CD8-positive, alpha-beta memory T cell (primary cell): ENCODE data around the gene ZBTB33. TPM values are rescaled to one million over a fixed set of nuclear protein-coding genes. Genes with fewer than 3 reads are reported as not detected.

Experiments
- CTCF ChIA-PET: fragments of 350-600 bp; sonication (Branson Sonifier 250); formaldehyde crosslinking; loops from one replicate; lab custom pipeline; 2021; ENCODE audit warnings: antibody characterized with exemption; lab: Charles Lee
- POLR2A ChIA-PET: fragments of 350-600 bp; sonication (Branson Sonifier 250); formaldehyde crosslinking; loops from one replicate; lab custom pipeline; 2021; ENCODE audit warnings: antibody characterized with exemption; lab: Charles Lee
- DNase-seq, 5 donors: peaks; one replicate each; pipeline versions ENCODE4 v3.0.0 to v3.0.0-alpha.2; 2020 to 2022; ENCODE audit warnings: mixed read lengths in 1 of 5
- H3K27ac ChIP-seq: one replicate; pipeline ENCODE4 v1.7.0; 2013; ENCODE audit warnings: low read depth, mild to moderate bottlenecking, low read length, moderate library complexity
- H3K27me3 ChIP-seq: 2 replicates; pipeline ENCODE4 v1.7.0; 2013; ENCODE audit warnings: low read length, mild to moderate bottlenecking; ENCODE audit not compliant: insufficient read depth, poor library complexity, severe bottlenecking
- H3K36me3 ChIP-seq: 2 replicates; pipeline ENCODE4 v1.7.0; 2013; ENCODE audit warnings: mild to moderate bottlenecking, low read length, moderate library complexity; ENCODE audit not compliant: insufficient read depth
- H3K4me1 ChIP-seq: 2 replicates; pipeline ENCODE4 v1.7.0; 2013; ENCODE audit warnings: mild to moderate bottlenecking, low read length, moderate library complexity; ENCODE audit not compliant: insufficient read depth
- H3K4me3 ChIP-seq: 2 replicates; pipeline ENCODE4 v1.7.0; 2013; ENCODE audit warnings: mild to moderate bottlenecking, low read length
- H3K9me3 ChIP-seq: 2 replicates; pipeline ENCODE4 v1.7.0; 2013; ENCODE audit warnings: mild to moderate bottlenecking, low read length
- H3K27ac Mint-ChIP-seq, 8 donors: one replicate each; pipeline ENCODE4 v1.8.0; 2020 to 2021; ENCODE audit warnings: mixed read lengths in 8 of 8, mild to moderate bottlenecking in 6 of 8, inconsistent platforms in 3 of 8, moderate library complexity in 3 of 8
- H3K27me3 Mint-ChIP-seq, 2 donors: one replicate each; pipeline ENCODE4 v1.8.0; 2020 to 2021; ENCODE audit warnings: mixed read lengths in 2 of 2, mild to moderate bottlenecking in 1 of 2, moderate library complexity in 1 of 2
- H3K36me3 Mint-ChIP-seq, 3 donors: one replicate each; pipeline ENCODE4 v1.8.0; 2020 to 2021; ENCODE audit warnings: mixed read lengths in 3 of 3, inconsistent platforms in 1 of 3, mild to moderate bottlenecking in 1 of 3
- H3K4me1 Mint-ChIP-seq, 3 donors: one replicate each; pipeline ENCODE4 v1.8.0; 2020 to 2021; ENCODE audit warnings: mixed read lengths in 3 of 3, inconsistent platforms in 1 of 3, mild to moderate bottlenecking in 1 of 3
- H3K4me3 Mint-ChIP-seq, 7 donors: one replicate each; pipeline ENCODE4 v1.8.0; 2020 to 2021; ENCODE audit warnings: mixed read lengths in 7 of 7, mild to moderate bottlenecking in 6 of 7, moderate library complexity in 4 of 7, inconsistent platforms in 2 of 7
- H3K9me3 Mint-ChIP-seq, 5 donors: one replicate each; pipeline ENCODE4 v1.8.0; 2020 to 2022; ENCODE audit warnings: mixed read lengths in 5 of 5, mild to moderate bottlenecking in 3 of 5, moderate library complexity in 2 of 5, inconsistent platforms in 1 of 5
- polyA plus RNA-seq: library from polyadenylated mRNA; unstranded; fragments of 300-500 nt; fragmentation: Illumina TruSeq; gene quantifications from one replicate; pipeline ENCODE4 v1.2.3, GENCODE V29; 2021
- total RNA-seq, 2 experiments: library from RNA; stranded (reverse); gene quantifications; one replicate each; pipeline ENCODE4 v1.2.3, GENCODE V29; 2021

Gene ZBTB33
- total and polyA plus RNA-seq, 3 experiments from 2014 or later, result 12.5 to 16.8 (median 16.4) TPM

- Mint-ChIP-seq H3K36me3 (no peaks in the 10 kb centered on the region), H3K9me3 (peaks cover 0 to 1% (median 0%) of the 10 kb centered on the region in 5 donors), H3K27me3 (peaks cover 1 to 5% of the 10 kb centered on the region in 2 donors), H3K4me1 (no peaks in the 10 kb centered on the region), H3K4me3 (no peak overlapping the region), H3K27ac (no peak overlapping the region)
- Histone ChIP-seq H3K36me3 (no peaks in the 10 kb centered on the region), H3K4me3 (no peak overlapping the region), H3K9me3 (no peaks in the 10 kb centered on the region), H3K27me3 (no peaks in the 10 kb centered on the region), H3K4me1 (no peaks in the 10 kb centered on the region), H3K27ac (no peak overlapping the region)
- CTCF ChIA-PET, result interaction anchor here (1.3 kb wide), 1 partner anchor 22 kb away, joined by 3 read pairs; no protein-coding TSS in a partner anchor
- DNase-seq, result no peak
- POLR2A ChIA-PET, result no interaction called here
These were observed 37.0 kb downstream of the ZBTB33 start for GRCh38 chrX:120287513-120288112.

GRCh38 chrX:120290107-120290506 lies 39.5 kb downstream of the ZBTB33 start:
- Mint-ChIP-seq H3K9me3 (no peaks in the 10 kb centered on the region), H3K4me3 (no peak overlapping the region), H3K27me3 (no peaks in the 10 kb centered on the region), H3K36me3 (no peaks in the 10 kb centered on the region), H3K27ac (no peak overlapping the region), H3K4me1 (peaks cover 9 to 15% (median 10%) of the 10 kb centered on the region in 3 donors)
- H3K27ac ChIP-seq, result no peak overlapping the region
- no peak for DNase-seq
- H3K36me3 ChIP-seq, result no peaks in the 10 kb centered on the region
- no peaks in the 10 kb centered on the region for H3K27me3 ChIP-seq
- CTCF ChIA-PET, result no interaction called here
- no peak overlapping the region for H3K4me3 ChIP-seq
- POLR2A ChIA-PET, result no interaction called here
- H3K4me1 ChIP-seq, result peaks cover 8% of the 10 kb centered on the region
- no peaks in the 10 kb centered on the region for H3K9me3 ChIP-seq

GRCh38 chrX:120291211-120291610 lies 40.6 kb downstream of the ZBTB33 start:
- H3K4me3 ChIP-seq, result no peak overlapping the region
- no peak overlapping the region for H3K27ac ChIP-seq
- no peaks in the 10 kb centered on the region for H3K9me3 ChIP-seq
- ChIA-PET CTCF (no interaction called here), POLR2A (no interaction called here)
- Mint-ChIP-seq H3K36me3 (no peaks in the 10 kb centered on the region), H3K27me3 (no peaks in the 10 kb centered on the region), H3K4me1 (peaks cover 12 to 23% (median 15%) of the 10 kb centered on the region in 3 donors), H3K4me3 (no peak overlapping the region), H3K27ac (no peak overlapping the region), H3K9me3 (no peaks in the 10 kb centered on the region)
- no peaks in the 10 kb centered on the region for H3K27me3 ChIP-seq
- no peak for DNase-seq
- no peaks in the 10 kb centered on the region for H3K36me3 ChIP-seq
- H3K4me1 ChIP-seq, result peaks cover 11% of the 10 kb centered on the region

GRCh38 chrX:120293015-120293414 lies 42.4 kb downstream of the ZBTB33 start:
- Mint-ChIP-seq H3K36me3 (no peaks in the 10 kb centered on the region), H3K4me3 (no peak overlapping the region), H3K9me3 (no peaks in the 10 kb centered on the region), H3K27me3 (no peaks in the 10 kb centered on the region), H3K4me1 (peaks cover 12 to 23% (median 15%) of the 10 kb centered on the region in 3 donors), H3K27ac (peak overlapping the region in 1 of 8 donors; percentile 23)
- H3K4me3 ChIP-seq, result no peak overlapping the region
- CTCF ChIA-PET, result no interaction called here
- H3K4me1 ChIP-seq, result peaks cover 11% of the 10 kb centered on the region
- H3K36me3 ChIP-seq, result no peaks in the 10 kb centered on the region
- DNase-seq, result no peak
- no peaks in the 10 kb centered on the region for H3K27me3 ChIP-seq
- POLR2A ChIA-PET, result no interaction called here
- H3K9me3 ChIP-seq, result no peaks in the 10 kb centered on the region
- no peak overlapping the region for H3K27ac ChIP-seq

GRCh38 chrX:120294651-120295050 lies 44.0 kb downstream of the ZBTB33 start:
- H3K4me3 Mint-ChIP-seq, result peak overlapping the region in 2 of 7 donors; percentile 15 to 29
- no peaks in the 10 kb centered on the region for H3K36me3 Mint-ChIP-seq
- H3K27me3 Mint-ChIP-seq, result peaks cover 0 to 4% of the 10 kb centered on the region in 2 donors
- Histone ChIP-seq H3K27ac (no peak overlapping the region), H3K27me3 (no peaks in the 10 kb centered on the region), H3K4me1 (peaks cover 11% of the 10 kb centered on the region), H3K9me3 (no peaks in the 10 kb centered on the region), H3K4me3 (no peak overlapping the region), H3K36me3 (no peaks in the 10 kb centered on the region)
- ChIA-PET CTCF (no interaction called here), POLR2A (interaction anchor here (0.7 kb wide), 1 partner anchor 1007 kb away, joined by 4 read pairs; no protein-coding TSS in a partner anchor)
- H3K27ac Mint-ChIP-seq, result peak overlapping the region in 7 of 8 donors; percentile 2 to 89 (median 32)
- no peak for DNase-seq
- H3K9me3 Mint-ChIP-seq, result no peaks in the 10 kb centered on the region
- peaks cover 12 to 23% (median 15%) of the 10 kb centered on the region in 3 donors for H3K4me1 Mint-ChIP-seq

GRCh38 chrX:120297923-120298322 lies 47.3 kb downstream of the ZBTB33 start:
- Mint-ChIP-seq H3K27ac (peak overlapping the region in 1 of 8 donors; percentile 48), H3K27me3 (peaks cover 0 to 4% of the 10 kb centered on the region in 2 donors), H3K4me1 (peaks cover 32 to 42% (median 37%) of the 10 kb centered on the region in 3 donors), H3K36me3 (no peaks in the 10 kb centered on the region), H3K4me3 (no peak overlapping the region), H3K9me3 (no peaks in the 10 kb centered on the region)
- H3K4me1 ChIP-seq, result peaks cover 26% of the 10 kb centered on the region
- no peak overlapping the region for H3K4me3 ChIP-seq
- H3K27ac ChIP-seq, result no peak overlapping the region
- no peaks in the 10 kb centered on the region for H3K27me3 ChIP-seq
- no peak for DNase-seq
- POLR2A ChIA-PET, result no interaction called here
- H3K36me3 ChIP-seq, result no peaks in the 10 kb centered on the region
- no peaks in the 10 kb centered on the region for H3K9me3 ChIP-seq
- CTCF ChIA-PET, result no interaction called here

GRCh38 chrX:120299928-120300327 lies 49.3 kb downstream of the ZBTB33 start:
- DNase-seq, result no peak
- Mint-ChIP-seq H3K9me3 (no peaks in the 10 kb centered on the region), H3K27ac (peak overlapping the region in 1 of 8 donors; percentile 36), H3K4me3 (no peak overlapping the region), H3K36me3 (no peaks in the 10 kb centered on the region), H3K27me3 (peaks cover 0 to 11% of the 10 kb centered on the region in 2 donors), H3K4me1 (peaks cover 36 to 42% (median 37%) of the 10 kb centered on the region in 3 donors)
- Histone ChIP-seq H3K9me3 (no peaks in the 10 kb centered on the region), H3K4me1 (peaks cover 20% of the 10 kb centered on the region), H3K27me3 (no peaks in the 10 kb centered on the region), H3K27ac (no peak overlapping the region), H3K36me3 (no peaks in the 10 kb centered on the region), H3K4me3 (no peak overlapping the region)
- POLR2A ChIA-PET, result no interaction called here
- CTCF ChIA-PET, result no interaction called here

GRCh38 chrX:120301497-120301896 lies 50.9 kb downstream of the ZBTB33 start:
- ChIA-PET CTCF (interaction anchor here (1.1 to 1.4 kb wide), 2 partner anchors 50 to 185 kb away, joined by 3 read pairs; no protein-coding TSS in a partner anchor), POLR2A (interaction anchor here (1.1 kb wide), 1 partner anchor 51 kb away, joined by 5 read pairs; the partner anchor contains the start of gene ZBTB33)
- Histone ChIP-seq H3K27ac (no peak overlapping the region), H3K9me3 (no peaks in the 10 kb centered on the region), H3K4me1 (peaks cover 15% of the 10 kb centered on the region), H3K27me3 (no peaks in the 10 kb centered on the region), H3K36me3 (no peaks in the 10 kb centered on the region), H3K4me3 (no peak overlapping the region)
- H3K4me1 Mint-ChIP-seq, result peaks cover 40 to 41% (median 40%) of the 10 kb centered on the region in 3 donors
- peaks cover 0 to 11% of the 10 kb centered on the region in 2 donors for H3K27me3 Mint-ChIP-seq
- no peaks in the 10 kb centered on the region for H3K9me3 Mint-ChIP-seq
- DNase-seq, result no peak
- H3K36me3 Mint-ChIP-seq, result no peaks in the 10 kb centered on the region
- no peak overlapping the region for H3K27ac Mint-ChIP-seq
- no peak overlapping the region for H3K4me3 Mint-ChIP-seq
